H1 (cell line): ENCODE results near the gene ZW10. TPM values are rescaled to one million over a fixed set of nuclear protein-coding genes. Genes with fewer than 3 reads are reported as not detected.

ENCODE experiments used
- BACH1 ChIP-seq: IDR thresholded peaks from 2 replicates; pipeline ENCODE4 v1.6.1; 2012; ENCODE audit warnings: low read length, improper control_type of control experiment
- CBX5 ChIP-seq: fragments of 300-800, 300-1000 bp; sonication (generic); IDR thresholded peaks from 2 replicates; pipeline ENCODE4 v1.7.1; 2016; ENCODE audit warnings: antibody characterized with exemption, low read length, low read depth
- CHD1 ChIP-seq: IDR thresholded peaks from 2 replicates; pipeline ENCODE4 v1.6.1; 2012; ENCODE audit warnings: low read depth, low read length, improper control_type of control experiment
- GTF2F1 ChIP-seq: IDR thresholded peaks from 2 replicates; pipeline ENCODE4 v1.6.1; 2012; ENCODE audit warnings: low read depth, low read length, improper control_type of control experiment, borderline replicate concordance
- KDM1A ChIP-seq: fragments of 200-600, 300-600 bp; sonication (generic); IDR thresholded peaks from 2 replicates; pipeline ENCODE4 v1.7.1; 2016; ENCODE audit warnings: mild to moderate bottlenecking, low read length, borderline replicate concordance
- polyA plus RNA-seq, 7 experiments: library from polyadenylated mRNA; depleted of rRNA in 3 of 7; stranded (reverse) in 5 of 7; unstranded in 2 of 7; fragments of >200 nt in 5 of 7; fragments of 200-250 nt in 2 of 7; gene quantifications; 1 replicate in 5 of 7; 2 replicates in 1 of 7; 4 replicates in 1 of 7; pipeline versions ENCODE4 v1.2.1 to v1.2.3, GENCODE V29; 2011 to 2013; ENCODE audit warnings: missing spikeins in 2 of 7, mixed read lengths in 2 of 7
- total RNA-seq: library from RNA; stranded (reverse); fragmentation: NEBNext Ultra II Directional; extraction: Animal tissue kit (Norgen Biotek cat#: 25700); gene quantifications from 2 replicates; pipeline ENCODE4 v1.2.1, GENCODE V29; 2021

Gene ZW10
- total and polyA plus RNA-seq, 2 of the 8 experiments (the other 6 are each of a cell fraction or from before 2014, with no cell fraction given), result 9.0 to 25.3 TPM

DNA sequence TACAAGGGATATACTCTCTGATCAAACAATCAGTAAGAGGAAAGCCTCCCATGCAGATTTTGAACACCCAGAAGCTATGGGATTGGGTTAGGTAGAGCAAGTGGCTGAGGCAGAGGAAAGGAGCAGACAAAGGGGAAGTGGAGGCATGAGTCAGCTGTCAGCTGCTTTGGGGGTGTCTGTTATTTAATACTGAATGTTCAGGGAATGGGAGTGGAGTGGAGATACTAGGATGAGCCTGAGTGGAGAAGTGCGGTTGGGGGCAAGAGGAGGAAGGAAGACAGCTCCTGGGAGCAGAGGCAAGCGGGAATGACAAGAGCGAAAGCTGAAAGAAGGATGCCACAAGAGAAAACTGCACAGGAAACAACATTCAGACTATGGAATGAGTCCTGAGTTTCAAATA, 44.7 kb downstream of the ZW10 start (continued):
- TF ChIP-seq GTF2F1 (no peak), KDM1A (no peak), BACH1 (no peak), CHD1 (no peak), CBX5 (no peak)
